Pulmonary artery endothelial cell (primary cell): ENCODE measurements around the gene SEPTIN7. TPM values are rescaled to one million over a fixed set of nuclear protein-coding genes. Genes with fewer than 3 reads are reported as not detected.

ENCODE experiments used
- DNase-seq: peaks from one replicate; pipeline ENCODE4 v3.0.0-alpha.2; 2011; ENCODE audit warnings: low read depth, low spot score
- total RNA-seq: library from RNA; depleted of rRNA; stranded (reverse); fragments of >200 nt; gene quantifications from 2 replicates; pipeline ENCODE4 v1.2.3, GENCODE V29; 2014

The SEPTIN7 gene
- total RNA-seq, 1 donor from 2014 or later: 152 TPM

DNA sequence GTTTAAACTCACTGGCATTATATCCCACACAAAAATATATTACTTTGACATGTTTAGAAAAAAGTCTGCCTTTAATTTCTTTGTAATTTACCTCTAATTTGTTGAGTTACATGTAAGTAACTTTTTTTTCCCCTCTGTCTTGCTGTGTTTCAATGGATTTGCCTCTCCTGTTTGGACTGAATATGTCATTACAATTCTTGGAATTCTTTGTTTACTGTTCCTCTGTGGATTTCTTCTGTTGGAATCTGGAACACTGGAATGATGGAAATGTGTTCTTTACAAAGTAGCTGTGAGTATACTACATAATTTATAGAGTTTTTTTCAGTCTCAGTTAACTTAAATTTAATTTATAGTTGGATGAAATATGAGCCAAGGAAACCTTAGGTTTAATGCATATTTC lies 30.4 kb downstream of the SEPTIN7 start:
- DNase-seq: no peak

DNA sequence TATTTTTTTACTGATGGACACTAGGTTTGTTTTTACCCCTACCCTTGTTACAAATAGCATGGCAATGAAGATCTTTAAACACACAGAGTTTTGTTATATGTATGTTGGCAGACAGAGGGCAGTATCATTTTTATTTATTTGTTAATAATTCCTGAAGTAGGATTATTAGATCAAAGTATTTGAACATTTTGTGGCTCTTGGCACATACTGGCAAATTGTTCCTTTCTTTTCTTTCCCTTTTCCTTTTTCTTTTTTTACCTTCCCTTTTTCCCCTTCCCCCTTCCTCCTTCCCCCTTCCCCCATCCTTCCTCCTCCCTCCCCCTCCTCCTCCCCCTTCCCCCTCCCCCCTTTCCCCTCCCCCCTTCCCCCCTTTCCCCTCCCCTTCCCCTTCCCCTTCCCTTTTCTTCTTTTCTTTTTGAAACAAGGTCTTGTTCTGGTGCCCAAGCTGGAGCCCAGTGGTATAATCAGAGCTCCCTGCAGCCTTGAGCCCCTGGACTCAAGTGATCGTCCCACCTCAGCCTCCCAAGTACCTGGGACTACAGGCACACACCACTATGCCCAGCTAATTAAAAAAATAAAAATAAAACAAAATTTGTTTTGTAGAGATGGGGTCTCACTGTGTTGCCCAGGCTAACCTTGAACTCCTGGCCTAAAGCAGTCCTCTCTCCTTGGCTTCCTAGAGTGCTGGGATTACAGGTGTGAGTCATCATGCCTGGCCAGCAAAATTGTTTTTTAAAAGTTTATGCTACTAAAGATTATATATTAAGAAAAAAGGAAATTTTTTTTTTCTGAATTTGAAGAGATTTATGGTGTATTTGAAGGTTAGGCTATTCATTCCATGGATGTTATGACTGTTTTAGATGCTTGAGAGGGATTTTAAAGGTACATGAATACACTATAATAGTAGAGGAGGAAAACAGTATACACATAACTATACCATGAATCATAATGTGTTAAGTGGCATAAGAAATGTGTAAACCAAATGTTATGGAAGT lies 39.3 kb downstream of the SEPTIN7 start:
- DNase-seq: no peak

DNA sequence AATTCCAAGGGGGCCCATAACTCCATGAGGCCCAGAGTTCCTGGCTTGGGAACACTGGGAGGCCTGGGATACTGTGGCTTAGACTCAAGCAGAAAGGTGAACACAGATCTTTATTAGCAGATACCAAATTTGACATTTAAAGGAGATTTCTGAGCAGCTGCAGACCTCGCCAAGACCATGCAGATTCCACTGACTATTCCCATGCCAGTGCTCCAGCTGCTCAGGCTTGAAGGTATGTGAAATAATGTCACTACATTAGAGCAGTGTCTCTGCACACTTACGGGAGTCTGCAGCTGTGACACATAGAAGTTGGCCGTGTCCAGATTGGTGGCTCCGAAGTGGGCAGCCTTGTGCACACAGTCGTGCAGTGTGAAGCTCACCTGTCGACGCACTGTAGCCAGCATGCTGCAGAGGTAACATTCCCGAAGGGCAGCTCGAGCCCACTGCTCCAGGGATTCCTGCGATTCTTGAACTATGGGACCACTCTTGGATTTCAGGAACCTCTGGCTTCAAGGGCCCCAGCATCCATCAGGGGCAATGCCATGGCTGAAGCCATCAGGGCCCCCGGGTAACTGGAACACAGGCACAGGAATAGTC lies 46.1 kb downstream of the SEPTIN7 start:
- no peak for DNase-seq

DNA sequence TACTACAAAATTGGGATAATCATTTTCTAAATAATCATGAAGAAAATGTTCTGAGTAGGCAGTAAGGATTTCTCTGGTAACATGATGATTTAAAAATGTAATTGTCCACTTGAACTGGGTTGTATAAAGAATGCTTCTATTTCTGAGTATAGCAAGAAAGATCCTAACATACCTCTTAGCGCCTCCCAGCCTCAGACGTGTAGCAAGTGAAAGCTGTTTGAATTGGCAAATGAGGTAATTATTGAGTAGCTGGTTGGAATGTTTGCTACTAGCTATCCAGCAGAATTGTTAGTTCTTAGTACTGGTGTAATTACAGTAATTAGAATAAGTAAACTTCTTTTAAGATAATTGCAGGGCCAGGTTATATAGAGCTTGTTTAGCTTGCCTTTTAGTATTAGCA lies 47.9 kb downstream of the SEPTIN7 start:
- no peak for DNase-seq

DNA sequence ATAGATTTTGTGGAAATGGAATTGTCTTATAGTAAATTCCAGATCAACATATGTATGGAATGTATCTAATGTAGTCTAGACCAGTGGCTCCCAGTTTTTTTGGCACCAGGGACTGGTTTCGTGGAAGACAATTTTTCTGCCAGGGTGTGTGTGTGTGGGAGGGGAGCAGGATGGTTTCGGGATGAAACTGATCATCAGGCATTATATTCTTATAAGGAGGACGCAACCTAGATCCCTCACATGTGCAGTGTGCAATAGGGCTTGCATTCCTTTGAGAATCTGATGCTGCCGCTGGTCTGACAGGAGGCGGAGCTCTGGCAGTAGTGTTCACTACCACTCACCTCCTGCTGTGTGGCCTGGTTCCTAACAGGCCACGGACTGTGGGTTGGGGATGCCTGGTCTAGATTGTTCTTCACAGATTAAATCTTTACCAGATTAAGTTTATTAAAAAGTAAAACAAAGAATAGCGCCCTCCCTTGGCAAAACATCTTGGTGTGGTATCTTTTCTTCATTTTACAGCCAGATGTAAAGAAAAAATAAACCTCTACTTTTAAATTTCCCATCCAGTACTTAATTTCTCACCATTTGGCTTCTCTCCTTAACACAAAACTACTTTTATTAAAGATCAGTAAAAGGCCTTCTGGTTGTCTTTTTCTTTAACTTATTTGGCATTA lies 48.4 kb downstream of the SEPTIN7 start:
- DNase-seq: no peak

DNA sequence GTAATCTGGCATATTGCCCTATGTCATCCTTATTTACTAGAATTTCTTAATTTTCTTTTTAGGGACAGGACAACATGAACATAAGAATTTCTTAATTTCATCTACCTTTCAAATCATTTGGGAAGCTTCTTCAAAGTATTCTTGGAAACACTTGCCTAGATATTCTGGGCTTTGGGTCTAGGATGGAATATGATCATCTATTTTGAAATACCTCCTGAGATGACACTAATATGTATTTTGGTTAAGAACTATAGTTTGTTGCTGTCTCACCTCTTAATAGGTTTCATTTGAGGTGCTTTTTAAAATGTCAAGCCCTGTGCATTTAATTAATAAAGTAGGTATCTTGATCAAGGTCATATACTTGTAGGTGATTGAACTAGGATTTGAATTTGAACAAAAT lies 49.1 kb downstream of the SEPTIN7 start:
- DNase-seq: no peak

Other genes with a start within 250 kb of the SEPTIN7 start
- 24.9 and 29.7 TPM in 2 replicates for gene HERPUD2, start 105.9 kb upstream of the SEPTIN7 start, total RNA-seq